ENCODE results near the gene LCE2A. TPM values are rescaled to one million over a fixed set of nuclear protein-coding genes. Genes with fewer than 3 reads are reported as not detected.

Gene LCE2A
- total RNA-seq, 1 experiment from 2014 or later, result not detected

DNA sequence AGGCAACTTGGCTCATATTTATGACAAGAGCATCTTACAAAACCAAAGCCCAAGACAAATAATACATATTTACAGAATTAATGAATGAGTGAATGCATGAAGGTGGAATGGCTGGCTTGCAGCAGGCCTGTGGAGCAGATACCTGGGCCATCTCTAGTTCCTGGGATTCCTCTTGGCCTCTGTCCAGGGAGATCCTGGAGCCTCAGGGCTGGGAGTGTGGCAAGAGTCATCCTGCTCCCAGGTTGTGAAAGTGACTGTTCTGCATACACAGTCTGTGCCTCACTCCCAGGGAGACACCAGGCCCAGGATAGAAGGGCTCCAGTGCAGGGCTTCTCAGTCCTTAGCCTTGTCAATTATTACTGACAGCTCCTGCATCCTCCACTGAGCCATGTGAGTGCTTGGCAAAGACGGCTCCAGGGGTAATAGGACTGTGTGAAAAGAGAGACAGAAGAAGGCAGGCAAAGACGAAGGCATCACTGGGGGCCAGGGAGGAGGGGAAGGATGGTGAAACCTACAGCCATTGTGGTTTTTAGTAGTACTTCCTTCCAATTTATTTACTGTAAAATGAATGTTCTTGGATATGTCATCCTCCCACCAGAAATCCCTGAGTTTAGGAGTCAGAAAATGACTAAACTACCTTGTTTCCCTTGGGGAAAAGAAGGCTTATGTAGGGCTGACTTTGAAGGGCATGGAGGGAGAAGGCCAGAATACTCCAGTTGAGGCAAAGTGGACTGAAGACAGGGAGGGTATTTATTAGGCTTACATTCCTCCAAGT lies 45.4 kb downstream of the LCE2A start:
- DNase-seq (ENCODE audit: low read depth), result no peak

DNA sequence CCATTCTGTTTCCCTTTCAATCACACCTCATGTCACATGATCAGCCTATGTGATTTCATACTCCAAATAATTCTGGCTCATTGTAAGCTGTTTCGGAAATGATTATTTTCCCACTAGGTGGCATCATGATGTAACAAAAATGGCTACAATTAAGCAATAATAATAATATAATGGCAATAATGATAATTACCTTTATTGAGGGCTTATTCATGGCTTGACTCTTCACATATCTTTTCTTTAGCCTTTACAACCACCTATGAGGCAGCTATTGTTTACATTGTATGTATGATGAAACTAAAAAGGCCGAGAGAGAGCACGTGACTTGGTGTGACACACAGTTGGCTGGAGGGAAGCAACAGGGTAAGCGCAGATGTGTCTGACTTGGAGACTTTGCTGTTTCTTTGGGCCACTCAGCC lies 47.2 kb downstream of the LCE2A start:
- DNase-seq (ENCODE audit: low read depth), result peak; percentile 62

DNA sequence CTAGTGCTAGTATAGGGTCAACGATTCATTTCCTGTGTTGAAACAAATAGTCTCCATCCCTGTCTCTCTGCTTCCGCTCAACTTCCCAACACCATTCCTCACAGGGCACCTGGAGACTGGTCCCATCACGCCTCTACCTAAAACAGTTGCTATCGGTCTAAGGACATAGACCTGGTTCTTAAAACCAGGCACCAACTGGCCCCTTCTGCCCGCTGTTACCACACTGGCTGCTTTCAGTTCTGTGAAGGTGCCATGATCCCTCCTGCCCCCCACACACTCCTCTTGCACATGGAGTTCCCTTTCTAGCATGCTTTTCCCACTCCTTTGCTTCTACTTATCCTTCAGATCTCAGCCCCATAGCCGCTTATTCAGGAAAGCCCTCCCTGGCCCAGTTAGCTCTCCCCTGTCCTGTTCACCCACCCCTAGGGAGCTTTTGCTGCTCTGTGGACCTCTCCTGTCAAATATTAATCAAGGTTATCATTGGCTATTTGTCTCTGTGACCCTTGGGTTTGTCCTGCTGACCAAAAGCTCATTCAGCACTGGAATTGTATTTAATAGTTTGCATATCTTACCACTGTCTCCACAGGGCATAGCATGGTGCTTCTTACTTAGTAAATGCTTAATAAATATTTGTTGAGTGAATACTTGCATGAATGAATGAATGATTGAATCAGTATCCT lies 47.8 kb downstream of the LCE2A start:
- DNase-seq (ENCODE audit: low read depth), result no peak

DNA sequence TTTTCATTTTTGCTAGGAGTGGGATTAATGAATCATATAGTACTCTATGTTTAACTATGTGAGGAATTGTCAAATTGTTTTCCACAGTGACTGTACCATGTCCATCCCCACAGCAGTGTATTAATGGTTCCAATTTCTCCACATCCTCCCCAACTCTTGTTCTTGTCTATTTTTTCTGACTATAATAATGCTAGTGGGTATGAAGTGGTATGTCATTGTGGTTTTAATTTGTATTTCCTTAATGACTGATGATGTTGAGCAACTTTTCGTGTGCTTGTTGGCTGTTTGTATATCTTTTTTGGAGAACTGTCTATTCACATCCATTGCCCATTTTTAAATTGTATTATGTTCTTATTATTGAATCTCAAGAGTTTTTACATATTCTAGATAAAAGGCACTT lies 49.7 kb downstream of the LCE2A start:
- no peak for DNase-seq (ENCODE audit: low read depth)

Other genes with a start within 250 kb of the LCE2A start
- gene LCE5A, start 187.5 kb upstream of the LCE2A start, total RNA-seq (2014; rRNA removed; shearing (Covaris generic)), result not detected in 2 replicates
- not detected in 2 replicates for gene CRCT1, start 183.9 kb upstream of the LCE2A start, total RNA-seq (2014; rRNA removed; shearing (Covaris generic))
- gene LCE3E, start 131.6 kb upstream of the LCE2A start, total RNA-seq (2014; rRNA removed; shearing (Covaris generic)), result not detected in 2 replicates
- gene LCE3D, start 117.8 kb upstream of the LCE2A start, total RNA-seq (2014; rRNA removed; shearing (Covaris generic)), result not detected in 2 replicates
- gene LCE3C, start 98.1 kb upstream of the LCE2A start, total RNA-seq (2014; rRNA removed; shearing (Covaris generic)), result not detected in 2 replicates
- gene LCE3B, start 84.5 kb upstream of the LCE2A start, total RNA-seq (2014; rRNA removed; shearing (Covaris generic)), result not detected in 2 replicates
- gene LCE3A, start 75.2 kb upstream of the LCE2A start, total RNA-seq (2014; rRNA removed; shearing (Covaris generic)), result not detected in 2 replicates
- gene LCE2D, start 35.0 kb upstream of the LCE2A start, total RNA-seq (2014; rRNA removed; shearing (Covaris generic)), result not detected in 2 replicates
- gene LCE2C, start 23.1 kb upstream of the LCE2A start, total RNA-seq (2014; rRNA removed; shearing (Covaris generic)), result not detected in 2 replicates
- gene LCE2B, start 12.2 kb upstream of the LCE2A start, total RNA-seq (2014; rRNA removed; shearing (Covaris generic)), result not detected in 2 replicates
- not detected in 2 replicates for gene LCE4A, start 9.8 kb downstream of the LCE2A start, total RNA-seq (2014; rRNA removed; shearing (Covaris generic))
- gene KPRP, start 59.7 kb downstream of the LCE2A start, total RNA-seq (2014; rRNA removed; shearing (Covaris generic)), result not detected in 2 replicates
- not detected in 2 replicates for gene LCE1F, start 76.8 kb downstream of the LCE2A start, total RNA-seq (2014; rRNA removed; shearing (Covaris generic))
- not detected in 2 replicates for gene LCE1E, start 87.9 kb downstream of the LCE2A start, total RNA-seq (2014; rRNA removed; shearing (Covaris generic))
- not detected in 2 replicates for gene LCE1D, start 98.4 kb downstream of the LCE2A start, total RNA-seq (2014; rRNA removed; shearing (Covaris generic))
- not detected in 2 replicates for gene LCE1C, start 108.3 kb downstream of the LCE2A start, total RNA-seq (2014; rRNA removed; shearing (Covaris generic))
- gene LCE1B, start 113.6 kb downstream of the LCE2A start, total RNA-seq (2014; rRNA removed; shearing (Covaris generic)), result not detected in 2 replicates
- gene LCE1A, start 129.1 kb downstream of the LCE2A start, total RNA-seq (2014; rRNA removed; shearing (Covaris generic)), result not detected in 2 replicates
- gene LCE6A, start 144.5 kb downstream of the LCE2A start, total RNA-seq (2014; rRNA removed; shearing (Covaris generic)), result not detected in 2 replicates
- gene LCE7A, start 161.7 kb downstream of the LCE2A start, total RNA-seq (2014; rRNA removed; shearing (Covaris generic)), result not detected in 2 replicates
- gene SMCP, start 180.0 kb downstream of the LCE2A start, total RNA-seq (2014; rRNA removed; shearing (Covaris generic)), result not detected in 2 replicates
- 0.06 TPM in 1 of 2 replicates, not detected in the other for gene IVL, start 210.2 kb downstream of the LCE2A start, total RNA-seq (2014; rRNA removed; shearing (Covaris generic))
- gene SPRR5, start 248.9 kb downstream of the LCE2A start, total RNA-seq (2014; rRNA removed; shearing (Covaris generic)), result not detected in 2 replicates

All from Daoy (cell line).